ENCODE results near the gene NOL9. TPM values are rescaled to one million over a fixed set of nuclear protein-coding genes. Genes with fewer than 3 reads are reported as not detected.
A peak's percentile ranks its signal among the peaks of the same experiment; 100 is the strongest.

The NOL9 gene
- total and polyA plus RNA-seq, 9 of the 15 experiments (the other 6 are each of a cell fraction or from before 2014, with no cell fraction given), result 5.6 to 76.5 (median 47.3) TPM

DNA sequence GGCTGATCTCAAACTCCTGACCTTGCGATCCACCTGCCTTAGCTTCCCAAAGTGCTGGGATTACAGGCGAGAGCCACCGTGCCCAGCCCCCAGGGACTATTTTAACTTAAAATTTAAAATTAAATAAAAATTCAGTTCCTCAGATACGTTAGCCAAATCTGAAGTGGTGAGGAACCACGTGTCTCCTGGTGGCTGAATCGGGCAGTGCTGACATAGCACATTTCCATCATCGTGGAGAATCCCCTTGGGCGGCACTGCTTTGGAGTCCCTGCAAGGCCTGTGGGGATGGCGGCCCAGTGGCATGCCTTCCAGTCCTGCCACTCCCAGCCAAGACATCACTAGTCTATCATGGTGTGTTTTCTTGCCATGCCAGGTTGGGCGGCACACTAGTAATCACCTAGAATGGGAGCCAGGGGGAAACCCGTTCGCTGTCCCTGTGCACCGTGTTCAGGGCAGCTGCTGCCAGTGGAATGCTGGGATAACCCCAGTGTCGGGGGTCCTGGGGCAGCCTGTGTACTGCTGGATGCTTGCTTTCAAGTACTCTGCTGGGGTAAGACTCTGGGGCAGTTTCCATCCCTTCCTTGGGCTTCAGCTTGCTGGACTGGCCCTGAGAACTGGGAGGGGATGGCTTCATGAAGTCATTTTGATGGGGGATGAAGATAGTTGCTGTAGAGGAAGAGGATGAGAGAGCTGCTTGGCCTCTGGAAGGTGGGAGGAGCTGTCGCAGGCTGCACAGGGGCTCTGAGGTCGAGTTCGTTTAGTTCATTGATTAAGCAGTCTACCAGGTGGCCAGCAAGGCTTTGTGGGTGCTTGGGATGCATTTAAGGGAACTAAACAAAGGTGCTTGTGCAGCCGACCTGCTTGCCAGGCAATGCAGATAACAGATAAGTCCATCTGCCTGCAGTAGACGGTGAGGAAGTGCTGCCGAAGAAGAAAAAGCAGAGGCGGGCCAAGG lies 30.1 kb upstream of the NOL9 start (continued):
- TF ChIP-seq, protein P1, sequence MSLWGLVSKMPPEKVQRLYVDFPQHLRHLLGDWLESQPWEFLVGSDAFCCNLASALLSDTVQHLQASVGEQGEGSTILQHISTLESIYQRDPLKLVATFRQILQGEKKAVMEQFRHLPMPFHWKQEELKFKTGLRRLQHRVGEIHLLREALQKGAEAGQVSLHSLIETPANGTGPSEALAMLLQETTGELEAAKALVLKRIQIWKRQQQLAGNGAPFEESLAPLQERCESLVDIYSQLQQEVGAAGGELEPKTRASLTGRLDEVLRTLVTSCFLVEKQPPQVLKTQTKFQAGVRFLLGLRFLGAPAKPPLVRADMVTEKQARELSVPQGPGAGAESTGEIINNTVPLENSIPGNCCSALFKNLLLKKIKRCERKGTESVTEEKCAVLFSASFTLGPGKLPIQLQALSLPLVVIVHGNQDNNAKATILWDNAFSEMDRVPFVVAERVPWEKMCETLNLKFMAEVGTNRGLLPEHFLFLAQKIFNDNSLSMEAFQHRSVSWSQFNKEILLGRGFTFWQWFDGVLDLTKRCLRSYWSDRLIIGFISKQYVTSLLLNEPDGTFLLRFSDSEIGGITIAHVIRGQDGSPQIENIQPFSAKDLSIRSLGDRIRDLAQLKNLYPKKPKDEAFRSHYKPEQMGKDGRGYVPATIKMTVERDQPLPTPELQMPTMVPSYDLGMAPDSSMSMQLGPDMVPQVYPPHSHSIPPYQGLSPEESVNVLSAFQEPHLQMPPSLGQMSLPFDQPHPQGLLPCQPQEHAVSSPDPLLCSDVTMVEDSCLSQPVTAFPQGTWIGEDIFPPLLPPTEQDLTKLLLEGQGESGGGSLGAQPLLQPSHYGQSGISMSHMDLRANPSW (CRISPR knock-in tag; IDR thresholded peaks at IDR 0.05), result no peak
- TF ChIP-seq ZNF124 (CRISPR knock-in tag; IDR thresholded peaks at IDR 0.05) (no peak), NCOA6 (IDR thresholded peaks at IDR 0.05) (no peak), POLR2AphosphoS5 (IDR thresholded peaks at IDR 0.05; ENCODE audit: control insufficient read depth, insufficient read depth, low read depth, low read length) (0 out of 2 replicates have a peak, but pooled peaks have one; percentile 24), ZNF140 (CRISPR knock-in tag; IDR thresholded peaks at IDR 0.05) (no peak), CBX1 (IDR thresholded peaks at IDR 0.05; ENCODE audit: low read depth) (no peak), TOE1 (IDR thresholded peaks at IDR 0.05; ENCODE audit: borderline replicate concordance) (no peak), TOE1 (CRISPR knock-in tag; IDR thresholded peaks at IDR 0.05; ENCODE audit: borderline replicate concordance, low read depth) (no peak), CEBPG (CRISPR knock-in tag; IDR thresholded peaks at IDR 0.05) (no peak), CEBPG (tag; conservative IDR thresholded peaks at IDR 0.05 in 1 of 2, IDR thresholded peaks at IDR 0.05 in 1 of 2) (no peak), ZNF316 (IDR thresholded peaks at IDR 0.05) (peak; percentile 95), TRIM24 (IDR thresholded peaks at IDR 0.05) (no peak), ZNF699 (CRISPR knock-in tag; IDR thresholded peaks at IDR 0.05; ENCODE audit: insufficient replicate concordance) (no peak), BHLHE40 (IDR thresholded peaks at IDR 0.05; ENCODE audit: low read length) (peak; percentile 4; the same call in 1 of the 2 replicates), PPARD (CRISPR knock-in tag; IDR thresholded peaks at IDR 0.05) (no peak), PML (IDR thresholded peaks at IDR 0.05; ENCODE audit: low read length) (no peak), HDAC1 (IDR thresholded peaks at IDR 0.05) (no peak), CBX8 (IDR thresholded peaks at IDR 0.05; ENCODE audit: borderline replicate concordance, extremely low read depth, low read depth, low read length, poor library complexity, severe bottlenecking) (no peak), CCAR2 (IDR thresholded peaks at IDR 0.05; ENCODE audit: low read depth, low read length) (no peak), RBM22 (IDR thresholded peaks at IDR 0.05; ENCODE audit: low read depth, low read length, poor library complexity, severe bottlenecking) (no peak)
- TF ChIP-seq, protein P2, sequence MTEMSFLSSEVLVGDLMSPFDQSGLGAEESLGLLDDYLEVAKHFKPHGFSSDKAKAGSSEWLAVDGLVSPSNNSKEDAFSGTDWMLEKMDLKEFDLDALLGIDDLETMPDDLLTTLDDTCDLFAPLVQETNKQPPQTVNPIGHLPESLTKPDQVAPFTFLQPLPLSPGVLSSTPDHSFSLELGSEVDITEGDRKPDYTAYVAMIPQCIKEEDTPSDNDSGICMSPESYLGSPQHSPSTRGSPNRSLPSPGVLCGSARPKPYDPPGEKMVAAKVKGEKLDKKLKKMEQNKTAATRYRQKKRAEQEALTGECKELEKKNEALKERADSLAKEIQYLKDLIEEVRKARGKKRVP (CRISPR knock-in tag; IDR thresholded peaks at IDR 0.05), result no peak
- TF ChIP-seq, protein P3, sequence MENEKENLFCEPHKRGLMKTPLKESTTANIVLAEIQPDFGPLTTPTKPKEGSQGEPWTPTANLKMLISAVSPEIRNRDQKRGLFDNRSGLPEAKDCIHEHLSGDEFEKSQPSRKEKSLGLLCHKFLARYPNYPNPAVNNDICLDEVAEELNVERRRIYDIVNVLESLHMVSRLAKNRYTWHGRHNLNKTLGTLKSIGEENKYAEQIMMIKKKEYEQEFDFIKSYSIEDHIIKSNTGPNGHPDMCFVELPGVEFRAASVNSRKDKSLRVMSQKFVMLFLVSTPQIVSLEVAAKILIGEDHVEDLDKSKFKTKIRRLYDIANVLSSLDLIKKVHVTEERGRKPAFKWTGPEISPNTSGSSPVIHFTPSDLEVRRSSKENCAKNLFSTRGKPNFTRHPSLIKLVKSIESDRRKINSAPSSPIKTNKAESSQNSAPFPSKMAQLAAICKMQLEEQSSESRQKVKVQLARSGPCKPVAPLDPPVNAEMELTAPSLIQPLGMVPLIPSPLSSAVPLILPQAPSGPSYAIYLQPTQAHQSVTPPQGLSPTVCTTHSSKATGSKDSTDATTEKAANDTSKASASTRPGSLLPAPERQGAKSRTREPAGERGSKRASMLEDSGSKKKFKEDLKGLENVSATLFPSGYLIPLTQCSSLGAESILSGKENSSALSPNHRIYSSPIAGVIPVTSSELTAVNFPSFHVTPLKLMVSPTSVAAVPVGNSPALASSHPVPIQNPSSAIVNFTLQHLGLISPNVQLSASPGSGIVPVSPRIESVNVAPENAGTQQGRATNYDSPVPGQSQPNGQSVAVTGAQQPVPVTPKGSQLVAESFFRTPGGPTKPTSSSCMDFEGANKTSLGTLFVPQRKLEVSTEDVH (IDR thresholded peaks at IDR 0.05; ENCODE audit: low read depth, partially characterized antibody), result no peak
